Stimulated activated CD8-positive, alpha-beta memory T cell treated with anti-CD3 and anti-CD28 coated beads, Interleukin-7, amount 100 ng/mL, for 1 hour (primary cell): ENCODE data around the gene FANCL.
"Not testable (repeated sequence)": the region's sequence is repeated elsewhere in the genome, so short reads cannot be mapped to it uniquely, and the experiment has no call there.

Experiments
- DNase-seq, 2 donors: peaks; one replicate each; pipeline ENCODE4 v3.0.0-alpha.2; 2020; ENCODE audit warnings: low read depth in 2 of 2

Gene FANCL

DNA sequence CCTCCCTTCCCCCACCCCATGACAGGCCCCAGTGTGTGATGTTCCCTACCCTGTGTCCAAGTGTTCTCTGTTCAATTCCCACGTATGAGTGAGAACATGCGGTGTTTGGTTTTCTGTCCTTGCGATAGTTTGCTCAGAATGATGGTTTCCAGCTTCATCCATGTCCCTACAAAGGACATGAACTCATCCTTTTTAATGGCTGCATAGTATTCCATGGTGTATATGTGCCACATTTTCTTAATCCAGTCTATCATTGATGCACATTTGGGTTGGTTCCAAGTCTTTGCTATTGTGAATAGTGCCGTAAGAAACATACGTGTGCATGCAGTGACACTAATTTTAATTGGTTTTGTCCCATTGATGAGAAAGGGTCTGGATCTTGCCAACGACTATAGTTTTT, 95.4 kb downstream of the FANCL start:
- not testable (repeated sequence) for DNase-seq

DNA sequence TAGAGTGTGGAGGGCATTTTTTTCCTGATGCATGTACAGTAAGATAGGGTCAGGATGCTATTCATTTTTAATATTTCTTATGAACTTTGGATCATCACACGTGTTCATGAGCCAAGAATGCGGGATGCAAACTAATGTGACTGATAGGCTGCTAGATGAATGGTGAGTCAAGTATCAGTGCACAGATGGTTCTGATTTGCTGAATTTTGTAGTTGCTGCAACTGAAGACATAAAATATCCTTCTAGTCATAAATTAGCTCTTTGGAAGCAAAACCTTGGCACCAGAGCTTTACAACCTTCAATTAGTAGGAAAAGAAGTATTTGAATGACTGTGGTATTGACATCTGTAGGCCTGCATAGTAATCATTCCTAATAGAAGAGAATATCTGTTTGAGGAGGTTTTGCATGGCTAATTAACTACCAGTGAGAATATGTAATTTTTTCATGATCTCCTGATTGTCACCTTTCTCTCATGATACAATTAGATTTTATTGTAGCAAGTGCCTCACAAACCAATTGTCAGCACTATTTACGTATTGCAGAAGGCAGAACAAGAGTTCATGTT, 100.5 kb downstream of the FANCL start:
- no peak for DNase-seq

DNA sequence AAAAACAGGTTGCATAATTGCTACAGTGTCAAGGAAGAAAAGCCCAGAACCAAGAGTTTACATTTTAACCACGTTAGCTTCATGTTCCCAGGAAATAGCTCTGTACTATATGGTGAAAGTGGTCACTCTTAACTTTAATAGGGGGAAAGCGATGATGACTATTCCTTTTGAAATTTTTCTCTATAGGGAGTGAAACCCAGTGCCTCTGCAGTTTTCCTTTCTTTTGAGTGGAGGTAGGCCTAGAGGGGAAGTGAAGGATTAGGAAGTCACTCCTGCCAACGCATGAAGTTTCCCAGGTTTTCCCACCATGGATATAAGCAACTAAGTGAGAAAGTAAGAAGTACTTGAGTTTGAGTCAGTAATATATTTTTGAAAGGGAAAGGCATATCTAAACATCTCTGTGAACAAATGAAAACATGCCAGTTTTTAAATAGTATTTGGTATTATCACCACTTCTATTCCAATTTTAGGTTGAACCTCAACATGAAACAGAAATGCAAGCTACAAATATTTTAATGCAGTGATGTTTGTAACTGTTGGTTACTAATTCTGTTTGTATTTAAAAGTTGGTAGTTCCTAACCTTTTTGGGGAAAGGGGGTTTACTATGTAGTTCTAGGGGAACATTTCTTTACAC, 102.6 kb downstream of the FANCL start:
- DNase-seq: no peak

DNA sequence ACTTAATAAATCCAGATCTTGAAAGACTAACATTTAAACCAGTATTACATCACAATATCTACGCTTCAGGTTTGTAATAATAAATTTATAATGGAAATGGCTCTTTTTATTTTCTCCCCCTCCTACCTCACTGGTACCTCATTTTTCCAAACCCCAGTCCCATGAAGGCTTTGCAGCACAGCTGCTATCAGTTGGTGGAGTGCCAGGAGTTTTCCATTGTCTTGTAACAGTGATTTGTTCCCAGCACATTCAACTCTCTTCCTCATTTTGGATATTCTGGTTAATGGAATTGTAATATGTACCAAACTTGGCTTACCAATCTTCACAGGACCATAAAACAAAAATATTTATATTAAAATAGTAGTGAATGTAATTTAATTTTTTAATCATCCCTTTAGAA, 103.3 kb downstream of the FANCL start:
- no peak for DNase-seq

DNA sequence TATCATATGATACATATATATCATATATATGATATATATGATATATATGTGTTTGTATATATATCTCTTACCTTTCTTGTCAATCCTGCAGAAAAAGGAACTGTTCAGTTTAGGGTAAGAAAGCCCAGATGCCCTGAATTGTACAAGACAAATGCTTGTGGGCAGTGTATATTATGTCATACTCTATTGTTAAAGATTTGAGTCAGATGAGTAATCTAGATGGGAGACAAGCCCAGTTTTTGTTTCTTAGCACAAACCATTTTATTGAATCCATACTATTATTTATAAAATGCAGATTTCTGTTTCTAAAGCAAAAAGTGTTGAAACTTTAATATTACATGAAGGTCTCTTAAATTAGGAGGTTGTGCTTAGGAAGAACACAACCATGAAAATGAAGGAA, 103.9 kb downstream of the FANCL start:
- DNase-seq: no peak

DNA sequence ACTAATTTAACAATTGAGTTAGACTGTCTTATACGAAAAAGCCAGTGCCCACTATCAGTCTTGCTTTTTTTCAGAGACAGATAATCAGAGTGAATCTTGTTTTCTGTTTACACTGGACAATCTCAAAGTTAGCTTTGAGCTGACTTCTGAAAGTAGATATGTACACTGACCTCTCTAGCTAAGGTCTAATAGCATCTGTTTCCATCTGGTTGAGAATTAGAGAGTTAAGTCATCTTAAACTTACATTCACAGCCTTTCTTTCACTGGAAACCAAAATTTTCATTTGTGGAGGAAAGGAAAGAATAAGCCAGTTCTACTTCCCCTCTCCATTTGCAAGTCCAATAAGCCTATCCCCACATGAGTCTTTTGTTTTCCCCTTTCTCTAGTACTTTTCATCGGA, 105.3 kb downstream of the FANCL start:
- DNase-seq: no peak

DNA sequence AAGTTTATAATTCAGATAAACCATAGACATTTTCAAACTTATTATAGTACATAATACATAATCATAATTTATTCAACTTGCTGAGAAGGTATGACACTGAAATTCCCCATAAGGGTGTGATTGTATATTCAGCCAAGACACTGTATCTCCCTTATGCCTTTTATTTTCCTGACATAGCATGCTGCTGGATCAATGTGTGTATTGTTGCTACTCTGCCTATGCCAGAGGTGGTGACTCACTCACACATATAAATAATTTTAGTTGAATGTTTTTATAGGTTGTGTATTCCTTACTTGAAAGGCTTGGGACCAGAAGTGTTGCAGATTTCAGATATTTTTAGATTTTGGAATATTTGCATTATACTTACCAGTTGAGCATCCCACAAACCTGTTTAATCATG, 107.7 kb downstream of the FANCL start:
- no peak for DNase-seq

DNA sequence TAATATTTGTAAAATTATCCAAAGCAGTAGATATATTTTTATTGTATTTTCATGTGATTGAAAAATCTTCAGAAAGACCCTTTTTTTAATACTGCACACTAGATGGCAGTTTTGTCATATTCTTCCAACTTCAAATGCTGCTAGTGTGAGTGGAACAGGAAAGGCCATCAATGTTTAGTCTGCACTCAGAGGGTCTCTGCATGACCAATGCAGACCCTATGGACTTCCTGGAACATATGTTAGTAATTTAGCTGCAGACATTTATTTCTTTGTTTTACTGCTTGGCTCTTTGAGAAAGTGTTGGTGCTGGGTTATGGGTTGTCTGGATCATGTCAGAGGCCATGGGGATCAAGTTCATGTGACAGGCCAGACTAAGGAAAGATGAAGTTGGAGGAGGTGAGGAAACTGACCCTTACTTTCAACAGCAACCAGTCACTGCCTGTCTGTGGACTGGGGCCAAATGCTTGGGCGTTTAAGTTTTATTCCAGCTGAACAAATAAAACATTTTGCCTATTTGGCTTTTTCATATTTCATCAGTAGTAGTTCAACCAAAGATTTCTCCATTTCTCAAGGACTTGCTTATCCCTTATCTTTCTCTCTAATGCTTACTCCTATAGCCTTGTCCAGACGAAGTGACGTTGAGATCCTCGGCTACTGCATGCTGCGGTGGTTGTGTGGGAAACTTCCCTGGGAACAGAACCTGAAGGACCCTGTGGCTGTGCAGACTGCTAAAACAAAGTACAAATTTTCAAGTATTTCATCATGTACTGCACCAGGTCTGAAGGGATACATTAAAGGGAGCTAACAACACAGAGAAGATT, 109.7 kb downstream of the FANCL start:
- DNase-seq: no peak

DNA sequence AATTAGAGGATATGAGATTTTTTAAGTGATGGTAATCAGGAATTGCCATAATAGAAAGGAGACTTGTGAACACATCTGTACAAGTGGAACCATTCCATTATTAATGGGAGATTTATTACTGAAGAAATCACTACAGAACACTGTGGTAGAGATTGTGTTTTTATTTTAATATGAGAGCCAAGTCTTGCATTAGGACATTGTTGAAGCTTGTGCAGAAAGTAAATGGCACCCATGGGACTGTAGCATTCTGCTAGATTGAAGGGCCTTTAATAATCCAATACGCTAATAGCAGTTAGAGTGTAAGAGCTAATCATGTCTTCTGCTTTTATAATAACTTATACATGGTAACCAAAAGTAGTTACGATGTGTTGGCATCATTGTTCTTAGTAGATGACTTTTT, 110.9 kb downstream of the FANCL start:
- no peak for DNase-seq

DNA sequence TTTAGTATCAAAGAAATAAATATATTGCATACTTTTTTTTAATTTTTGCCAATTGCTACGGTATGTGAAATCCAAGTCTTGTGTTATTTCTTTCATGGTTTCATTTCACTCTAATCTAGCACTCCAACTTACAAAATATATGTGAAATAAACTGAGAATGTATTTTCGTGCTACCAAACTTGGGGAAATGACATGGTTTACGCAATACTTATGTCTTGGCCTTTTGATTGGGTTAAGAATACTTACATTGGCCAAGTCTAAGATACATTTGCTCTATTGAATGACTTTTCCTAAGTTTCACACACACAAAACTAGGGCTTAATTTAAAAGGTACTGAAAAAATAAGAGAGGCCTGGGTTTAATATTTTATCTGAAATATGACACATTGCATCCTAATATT, 114.0 kb downstream of the FANCL start:
- no peak for DNase-seq

DNA sequence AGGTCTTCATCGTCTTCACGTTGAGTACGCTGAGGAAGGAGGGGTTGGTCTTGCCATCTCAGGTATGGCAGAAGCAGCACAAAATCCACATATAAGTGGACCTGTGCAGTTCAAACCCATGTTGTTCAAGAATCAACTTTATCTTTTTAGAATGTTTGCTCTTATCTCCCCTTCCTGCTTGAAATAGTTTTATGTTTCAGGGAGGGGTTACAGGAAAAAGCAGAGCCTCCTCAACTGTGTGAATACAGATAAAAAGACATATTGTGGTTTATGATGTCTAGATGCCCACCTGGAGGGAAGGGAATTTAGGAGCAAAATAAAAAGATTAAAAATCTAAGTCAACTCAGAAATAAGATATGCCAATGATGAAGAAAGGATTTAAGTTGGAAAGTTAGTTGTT, 118.6 kb downstream of the FANCL start:
- DNase-seq: no peak

DNA sequence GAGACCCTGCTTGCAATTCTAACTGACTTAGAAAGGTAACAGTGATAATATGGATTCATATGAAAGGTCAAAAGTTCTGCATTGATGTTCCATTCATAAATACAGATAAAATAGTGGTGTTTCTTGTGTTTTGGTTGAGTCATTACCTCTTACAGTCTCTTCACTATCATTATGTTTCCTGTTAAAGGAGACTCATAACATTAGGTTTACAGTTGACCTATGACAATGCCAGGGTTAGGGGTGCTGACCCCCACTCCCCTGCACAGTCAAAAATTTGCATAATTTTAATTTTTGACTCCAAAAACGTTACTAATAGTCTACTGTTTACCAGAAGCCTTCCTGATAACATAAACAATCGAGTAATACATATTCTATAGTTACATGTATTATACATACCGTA, 119.1 kb downstream of the FANCL start:
- DNase-seq: no peak

DNA sequence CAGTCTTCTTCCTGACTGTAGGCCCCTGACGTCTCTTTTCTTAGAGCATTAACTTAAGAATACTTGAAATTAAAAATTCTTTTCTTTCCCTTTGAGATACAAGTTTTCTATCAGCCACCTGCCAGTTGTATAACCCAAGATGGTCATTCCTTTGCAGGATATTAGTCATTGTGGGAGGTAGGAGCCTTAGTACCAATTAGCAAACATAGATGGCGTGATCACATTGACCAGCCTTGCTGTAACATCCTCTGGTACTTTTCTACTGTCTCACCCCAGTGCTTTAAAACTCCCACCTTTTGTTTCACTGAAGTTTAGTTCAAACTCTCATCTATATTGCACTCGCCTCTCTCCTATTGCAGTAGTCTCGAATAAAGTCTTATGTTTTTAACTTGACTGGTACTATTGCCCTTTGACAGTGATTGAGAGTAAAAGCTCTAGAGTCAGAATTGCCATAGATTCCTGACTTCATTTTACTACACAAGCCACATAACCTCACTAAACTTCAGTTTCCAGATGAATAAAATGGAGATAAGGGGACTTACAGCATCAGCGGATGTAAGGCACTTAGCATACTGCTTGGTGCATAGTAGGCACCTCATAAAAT, 120.4 kb downstream of the FANCL start:
- no peak for DNase-seq

DNA sequence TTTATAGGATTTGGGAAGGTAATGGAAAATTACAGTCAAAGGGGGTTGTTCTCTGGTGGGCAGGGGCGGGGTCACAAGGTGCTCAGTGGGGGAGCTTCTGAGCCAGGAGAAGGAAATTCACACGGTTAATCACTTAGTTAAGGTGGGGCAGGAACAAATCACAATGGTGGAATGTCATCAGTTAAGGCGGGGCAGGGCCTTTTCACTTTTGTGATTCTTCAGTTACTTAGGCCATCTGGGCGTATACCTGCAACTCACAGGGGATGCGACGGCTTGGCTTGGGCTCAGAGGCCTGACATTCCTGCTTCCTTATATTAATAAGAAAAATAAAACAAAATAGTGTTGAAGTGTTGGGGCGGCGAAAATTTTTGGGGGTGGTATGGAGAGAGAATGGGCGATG, 127.6 kb downstream of the FANCL start:
- not testable (repeated sequence) for DNase-seq

DNA sequence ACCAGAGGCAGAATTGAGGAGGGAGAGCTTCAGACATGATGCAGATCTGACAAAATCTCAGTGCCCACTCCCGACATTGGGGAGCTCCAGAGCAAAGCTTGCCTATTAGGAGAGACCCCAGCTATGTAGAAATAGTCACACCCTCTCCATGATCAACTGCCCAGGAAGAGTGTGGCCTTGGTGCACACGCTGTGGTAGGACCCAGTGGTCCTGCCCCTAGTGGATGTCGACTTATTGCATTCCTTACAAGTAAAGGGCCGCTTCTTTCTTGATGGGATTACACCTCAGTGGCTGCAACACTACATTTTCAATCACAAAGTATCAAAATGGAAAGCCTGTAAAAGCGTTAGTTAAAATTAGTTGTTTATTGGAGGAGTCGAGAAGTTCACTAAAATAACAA, 130.4 kb downstream of the FANCL start:
- DNase-seq: no peak

DNA sequence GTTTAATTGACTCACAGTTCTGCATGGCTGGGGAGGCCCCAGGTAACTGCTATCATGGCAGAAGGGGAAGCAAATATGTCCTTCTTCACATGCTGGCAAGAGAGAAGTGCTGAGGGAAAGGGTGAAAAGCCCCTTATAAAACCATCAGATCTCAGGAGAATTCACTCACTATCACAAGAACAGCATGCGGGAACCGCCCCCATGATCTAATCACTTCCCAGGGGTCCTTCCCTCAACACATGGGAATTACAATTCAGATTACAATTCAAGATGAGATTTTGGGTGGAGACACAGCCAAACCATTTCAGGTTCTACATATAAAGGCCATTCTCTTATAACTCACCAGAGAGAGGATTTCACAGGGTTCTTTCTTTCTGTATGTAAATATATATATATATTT, 131.6 kb downstream of the FANCL start:
- DNase-seq: no peak
